GM18870 (cell line): ENCODE results near the gene PIAS1.

ENCODE experiments used
- ATAC-seq: cut with Tn5 transposase; IDR thresholded peaks from one replicate; pipeline ENCODE4 v1.9.1; 2021; ENCODE audit warnings: moderate library complexity; ENCODE audit not compliant: unreplicated experiment

PIAS1 gene

GRCh38 chr15:68175526-68175925 is 121.4 kb downstream of the PIAS1 start:
- no peak for ATAC-seq

- ATAC-seq: no peak
These were observed 122.5 kb downstream of the PIAS1 start for GRCh38 chr15:68176601-68177000.

- ATAC-seq: no peak
These were observed 123.6 kb downstream of the PIAS1 start for GRCh38 chr15:68177742-68178141.

- ATAC-seq: no peak
These were observed 129.7 kb downstream of the PIAS1 start for GRCh38 chr15:68183616-68184315.

GRCh38 chr15:68184616-68185480 is 130.7 kb downstream of the PIAS1 start:
- no peak for ATAC-seq

- ATAC-seq: no peak
These were observed 132.7 kb downstream of the PIAS1 start for GRCh38 chr15:68186671-68187397.

- no peak for ATAC-seq
These were observed 133.4 kb downstream of the PIAS1 start for GRCh38 chr15:68187559-68187958.

- ATAC-seq: no peak
These were observed 134.5 kb downstream of the PIAS1 start for GRCh38 chr15:68188647-68189046.

- ATAC-seq: no peak
These were observed 135.9 kb downstream of the PIAS1 start for GRCh38 chr15:68190048-68190447.

- ATAC-seq: no peak
These were observed 137.4 kb downstream of the PIAS1 start for GRCh38 chr15:68191555-68191954.

GRCh38 chr15:68192117-68192516 is 138.0 kb downstream of the PIAS1 start:
- no peak for ATAC-seq

- ATAC-seq: no peak
These were observed 138.8 kb downstream of the PIAS1 start for GRCh38 chr15:68192804-68193486.

- no peak for ATAC-seq
These were observed 141.4 kb downstream of the PIAS1 start for GRCh38 chr15:68195336-68196112.

- no peak for ATAC-seq
These were observed 142.5 kb downstream of the PIAS1 start for GRCh38 chr15:68196445-68197169.

GRCh38 chr15:68197170-68197492 is 143.0 kb downstream of the PIAS1 start:
- ATAC-seq: no peak

- ATAC-seq: no peak
These were observed 143.7 kb downstream of the PIAS1 start for GRCh38 chr15:68197661-68198437.

GRCh38 chr15:68199340-68199739 is 145.2 kb downstream of the PIAS1 start:
- ATAC-seq: no peak

GRCh38 chr15:68200016-68200861 is 146.1 kb downstream of the PIAS1 start:
- ATAC-seq: no peak
